ENCODE results near the gene PIGS. TPM values are rescaled to one million over a fixed set of nuclear protein-coding genes. Genes with fewer than 3 reads are reported as not detected.

PIGS gene
- total and polyA plus RNA-seq, 2 of the 4 experiments (the other 2 are of a cell fraction), result 28.7 to 78.9 TPM

- Histone ChIP-seq H3K18ac (ENCODE audit: low read depth, low read length) (no peak overlapping the region), H3K9me3 (ENCODE audit: control insufficient read depth, insufficient read depth, low read length) (no peaks in the 10 kb centered on the region), H2BK120ac (ENCODE audit: low read depth, low read length) (no peak overlapping the region), H2AK5ac (ENCODE audit: low read depth, low read length) (no peak overlapping the region), H2BK15ac (ENCODE audit: low read depth, low read length) (no peak overlapping the region), H3K56ac (ENCODE audit: extremely low read depth, insufficient read depth, low read length) (no peak overlapping the region), H3K9me1 (ENCODE audit: insufficient read depth, low read length) (peaks cover 10% of the 10 kb centered on the region; the same call in 1 of the 2 replicates), H3K79me1 (ENCODE audit: low read depth in 1 of 2, low read length in 2 of 2) (peaks cover 11 to 23% of the 10 kb centered on the region in 2 experiments), H3K14ac (replicated peaks; ENCODE audit: low read depth, low read length) (no peak overlapping the region), H2AK9ac (replicated peaks; ENCODE audit: low read depth, low read length, poor library complexity) (no peak overlapping the region), H4K5ac (ENCODE audit: low read depth, low read length) (no peak overlapping the region), H2BK5ac (ENCODE audit: low read depth, low read length, poor library complexity, severe bottlenecking) (no peak overlapping the region), H3K4me3 (ENCODE audit: insufficient read depth, low read depth, low read length) (no peak overlapping the region), H3K4ac (ENCODE audit: low read depth, low read length) (no peak overlapping the region), H3K9ac (ENCODE audit: low read depth, low read length) (no peak overlapping the region), H3K23ac (ENCODE audit: low read depth, low read length) (no peak overlapping the region), H4K8ac (ENCODE audit: low read depth in 2 of 2, low read length in 2 of 2) (no peak overlapping the region), H3K4me2 (ENCODE audit: low read depth, low read length) (no peak overlapping the region), H2AFZ (replicated peaks; ENCODE audit: low read length, poor library complexity) (no peak overlapping the region), H2BK20ac (ENCODE audit: low read depth, low read length) (no peak overlapping the region), H4K20me1 (ENCODE audit: insufficient read depth, low read length) (peaks cover 13% of the 10 kb centered on the region), H3K36me3 (ENCODE audit: control insufficient read depth, insufficient read depth, low read length) (peaks cover 34% of the 10 kb centered on the region), H3K27ac (ENCODE audit: insufficient read depth, low read length) (no peak overlapping the region), H3K27me3 (ENCODE audit: control insufficient read depth, insufficient read depth, low read length) (no peaks in the 10 kb centered on the region), H4K91ac (ENCODE audit: insufficient read depth, low read depth, low read length) (no peak overlapping the region), H3K4me1 (ENCODE audit: control insufficient read depth, insufficient read depth, low read length) (peaks cover 6% of the 10 kb centered on the region)
- TF ChIP-seq MAZ (IDR thresholded peaks at IDR 0.05; ENCODE audit: borderline replicate concordance, low read depth, low read length), result no peak
- TF ChIP-seq POLR2A (IDR thresholded peaks at IDR 0.05; ENCODE audit: low read depth, low read length), result no peak
- TF ChIP-seq NFE2L2 (IDR thresholded peaks at IDR 0.05; ENCODE audit: low read depth, low read length), result no peak
- TF ChIP-seq SMC3 (IDR thresholded peaks at IDR 0.05; ENCODE audit: low read depth, low read length), result no peak
- TF ChIP-seq, protein P1, sequence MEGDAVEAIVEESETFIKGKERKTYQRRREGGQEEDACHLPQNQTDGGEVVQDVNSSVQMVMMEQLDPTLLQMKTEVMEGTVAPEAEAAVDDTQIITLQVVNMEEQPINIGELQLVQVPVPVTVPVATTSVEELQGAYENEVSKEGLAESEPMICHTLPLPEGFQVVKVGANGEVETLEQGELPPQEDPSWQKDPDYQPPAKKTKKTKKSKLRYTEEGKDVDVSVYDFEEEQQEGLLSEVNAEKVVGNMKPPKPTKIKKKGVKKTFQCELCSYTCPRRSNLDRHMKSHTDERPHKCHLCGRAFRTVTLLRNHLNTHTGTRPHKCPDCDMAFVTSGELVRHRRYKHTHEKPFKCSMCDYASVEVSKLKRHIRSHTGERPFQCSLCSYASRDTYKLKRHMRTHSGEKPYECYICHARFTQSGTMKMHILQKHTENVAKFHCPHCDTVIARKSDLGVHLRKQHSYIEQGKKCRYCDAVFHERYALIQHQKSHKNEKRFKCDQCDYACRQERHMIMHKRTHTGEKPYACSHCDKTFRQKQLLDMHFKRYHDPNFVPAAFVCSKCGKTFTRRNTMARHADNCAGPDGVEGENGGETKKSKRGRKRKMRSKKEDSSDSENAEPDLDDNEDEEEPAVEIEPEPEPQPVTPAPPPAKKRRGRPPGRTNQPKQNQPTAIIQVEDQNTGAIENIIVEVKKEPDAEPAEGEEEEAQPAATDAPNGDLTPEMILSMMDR (conservative IDR thresholded peaks at IDR 0.05; ENCODE audit: low read depth, low read length), result no peak
- 92% methylated on average over 2 of the region's 6 CpGs; no CpG with 5 or more reads in 1 of the 2 experiments for WGBS, 2 experiments (ENCODE audit: extremely low coverage in 2 of 2, insufficient read length in 1 of 2)
- dilution Hi-C loops (cut with HindIII; ENCODE audit: low sequenced_read_pairs, unreplicated experiment) (no loop called here), in situ Hi-C loops (cut with MboI; ENCODE audit: low sequenced_read_pairs) (no loop called here), intact Hi-C loops (cut with micrococcal nuclease) (no loop called here)
- no TSS peak for BruUV-seq (replicated peaks)
- no peak for ATAC-seq (ENCODE audit: low read depth)
- POLR2A ChIA-PET (ENCODE audit: unreplicated experiment), result no interaction called here
- DNase-seq, result no peak
- CTCF ChIA-PET, result no interaction called here
Measured at GRCh38 chr17:28554565-28554964, 16.8 kb downstream of the PIGS start.

Data from IMR-90 (cell line).